Ovary (tissue), 3 donors: Measurements from ENCODE around the gene STARD8.

ENCODE experiments used
- CTCF ChIP-seq, 3 donors: fragments of 450-650 bp in 2 of 3; fragments of 200-600 bp in 1 of 3; IDR thresholded peaks; one replicate each; pipeline versions ENCODE4 v1.5.1 to v1.8.0; 2016 to 2022; ENCODE audit warnings: antibody characterized with exemption in 3 of 3, mild to moderate bottlenecking in 1 of 3
- EP300 ChIP-seq: sonication (generic); formaldehyde crosslinking; IDR thresholded peaks from one replicate; pipeline ENCODE4 v1.6.1; 2017; ENCODE audit warnings: antibody characterized with exemption
- POLR2A ChIP-seq: fragments of 450-650 bp; IDR thresholded peaks from one replicate; pipeline ENCODE4 v1.6.1; 2017; ENCODE audit warnings: antibody characterized with exemption, mild to moderate bottlenecking, moderate library complexity
- donor health status: DM: no; HTN: no; CAD: no.

DNA sequence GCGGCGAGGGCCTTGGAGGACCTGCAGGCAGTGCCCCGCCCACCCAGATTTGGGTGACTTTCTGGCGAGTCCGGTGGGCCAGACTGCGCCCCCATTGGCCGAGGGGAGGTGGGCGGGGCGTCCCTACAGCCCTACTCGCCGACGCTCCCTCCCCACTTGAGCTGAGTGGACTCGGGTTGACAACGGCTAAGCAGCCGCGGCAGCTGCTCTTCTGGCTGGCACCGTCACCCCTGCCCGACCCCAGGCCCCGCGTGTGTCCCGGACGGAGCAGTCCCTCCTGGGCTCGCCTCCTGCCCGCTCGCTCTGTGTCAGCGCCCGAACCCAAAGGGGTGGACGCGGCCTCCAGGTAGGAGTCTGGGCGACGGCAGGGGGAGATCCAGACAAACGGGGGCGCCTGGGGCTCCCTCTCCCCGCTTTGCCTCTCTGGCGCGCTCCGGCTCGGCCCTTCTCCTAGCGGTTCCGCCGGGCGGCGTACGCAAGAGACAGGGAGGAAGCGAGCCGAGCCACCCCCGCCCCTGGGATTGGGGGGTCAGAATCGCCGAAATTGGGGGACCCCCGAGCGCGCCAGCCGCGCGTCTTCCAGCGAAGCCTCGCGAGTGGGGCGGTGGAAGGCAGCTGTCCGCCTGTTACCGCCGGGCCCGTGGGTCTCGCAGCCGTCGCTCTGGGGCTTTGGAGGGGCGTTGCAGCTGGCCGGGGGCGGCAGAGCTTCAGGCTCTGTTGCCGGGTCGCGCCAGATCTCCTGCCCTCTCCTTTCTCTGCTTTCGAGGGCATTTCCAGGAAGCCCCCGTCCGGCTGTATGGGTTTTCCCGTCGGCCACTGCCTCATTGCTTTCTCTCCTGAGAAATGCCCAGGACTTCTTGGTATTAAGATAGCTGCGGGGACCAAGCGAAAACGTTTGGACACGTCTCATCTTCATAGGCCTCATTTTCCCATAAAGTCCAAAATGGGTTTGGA is 46.3 kb downstream of the STARD8 start:
- peak; percentile 16 for TF ChIP-seq POLR2A
- no peak for TF ChIP-seq EP300
- no peak for TF ChIP-seq CTCF (IDR thresholded peaks at IDR 0.05)
